K562 (cell line): ENCODE measurements around the gene FGGY. TPM values are rescaled to one million over a fixed set of nuclear protein-coding genes. Genes with fewer than 3 reads are reported as not detected.

Experiments used
- ATAC-seq: fragments of 200-7000 bp; cut with Tn5 transposase; 3 replicates; pipeline ENCODE4 v1.9.1; 2020; ENCODE audit warnings: moderate library complexity
- BruUV-seq: library from RNA; stranded (reverse); fragments of 400-500 nt; replicated peaks from 2 replicates; lab custom pipeline; 2021; lab: Mats Ljungman, UMichigan
- CTCF ChIA-PET: fragments of 300-600 bp; formaldehyde crosslinking; extraction: SDS; loops from one replicate; lab custom pipeline; 2021; ENCODE audit warnings: low intra/inter-chr PET ratio; lab: Yijun Ruan, JAX
- POLR2A ChIA-PET: fragments of 300-600, 350-650 bp; sonication (Branson Sonifier 250); formaldehyde crosslinking; extraction: SDS; loops from one replicate; lab custom pipeline; 2021; ENCODE audit warnings: antibody characterized with exemption, inconsistent platforms; lab: Yijun Ruan, JAX
- DNase-seq, 4 experiments: peaks; one replicate each; pipeline versions ENCODE4 v3.0.0 to v3.0.0-alpha.2; 2011 to 2018; ENCODE audit warnings: low spot score in 3 of 4, mixed read lengths in 3 of 4; ENCODE audit errors: extremely low read depth in 1 of 4
- FAIRE-seq: peaks from 2 replicates; lab custom pipeline; 2011; peaks lifted over from hg19 to GRCh38; lab: Jason Lieb, UNC
- H2AFZ ChIP-seq: 2 replicates; pipeline ENCODE4 v1.6.0; 2011; ENCODE audit warnings: low read depth, low read length, control low read depth, inconsistent platforms
- H3K27ac ChIP-seq: fragments of 200-600 bp; 3 replicates; pipeline ENCODE4 v1.8.0; 2011; ENCODE audit warnings: low read depth, mild to moderate bottlenecking, control low read depth, inconsistent platforms, low read length, moderate library complexity, mixed read lengths; ENCODE audit errors: extremely low read depth
- H3K27me3 ChIP-seq, 2 experiments: fragments of 300-600 bp in 1 of 2; 2 replicates in 1 of 2; 3 replicates in 1 of 2; pipeline versions ENCODE4 v1.6.0 to v1.8.0; 2011; ENCODE audit warnings: inconsistent platforms in 2 of 2, low read length in 2 of 2, mild to moderate bottlenecking in 1 of 2, mixed read lengths in 1 of 2, moderate library complexity in 1 of 2; ENCODE audit not compliant: control insufficient read depth in 2 of 2, insufficient read depth in 2 of 2
- H3K36me3 ChIP-seq: fragments of 300-600 bp; 3 replicates; pipeline ENCODE4 v1.8.0; 2011; ENCODE audit warnings: mild to moderate bottlenecking, low read length, inconsistent platforms; ENCODE audit not compliant: control insufficient read depth, insufficient read depth
- H3K4me1 ChIP-seq, 2 experiments: fragments of 200-600 bp in 1 of 2; replicated peaks in 1 of 2; 2 replicates in 1 of 2; 3 replicates in 1 of 2; pipeline versions ENCODE4 v1.5.1 to v1.8.0; 2011; ENCODE audit warnings: inconsistent platforms in 2 of 2, low read length in 2 of 2, mild to moderate bottlenecking in 1 of 2, mixed read lengths in 1 of 2, moderate library complexity in 1 of 2; ENCODE audit not compliant: control insufficient read depth in 2 of 2, insufficient read depth in 2 of 2
- H3K4me2 ChIP-seq: 2 replicates; pipeline ENCODE4 v1.6.1; 2011; ENCODE audit warnings: low read length, control low read depth, inconsistent platforms, mixed read lengths; ENCODE audit not compliant: insufficient read depth
- H3K4me3 ChIP-seq: fragments of 200-600 bp; sonication (generic), shearing (Covaris generic); 2 replicates; pipeline ENCODE4 v1.5.1; 2016; ENCODE audit warnings: control low read depth, inconsistent platforms
- H3K79me2 ChIP-seq: fragments of 200-600 bp; 3 replicates; pipeline ENCODE4 v1.8.0; 2011; ENCODE audit warnings: low read length, inconsistent platforms; ENCODE audit not compliant: control insufficient read depth, insufficient read depth
- H3K9ac ChIP-seq, 2 experiments: 2 replicates each; pipeline versions ENCODE4 v1.6.0 to v1.6.1; 2011; ENCODE audit warnings: low read depth in 2 of 2, low read length in 2 of 2, control low read depth in 1 of 2, inconsistent platforms in 1 of 2, mild to moderate bottlenecking in 1 of 2, mixed read lengths in 1 of 2; ENCODE audit not compliant: insufficient read depth in 1 of 2
- H3K9me1 ChIP-seq: one replicate; pipeline ENCODE4 v1.6.0; 2011; ENCODE audit warnings: inconsistent platforms, mild to moderate bottlenecking, low read length, moderate library complexity; ENCODE audit not compliant: control insufficient read depth, insufficient read depth
- H3K9me3 ChIP-seq: replicated peaks from 2 replicates; pipeline ENCODE4 v1.5.1; 2011; ENCODE audit warnings: low read depth, low read length, inconsistent platforms; ENCODE audit not compliant: control insufficient read depth, insufficient read depth
- H4K20me1 ChIP-seq: replicated peaks from 2 replicates; pipeline ENCODE4 v1.6.1; 2011; ENCODE audit warnings: low read length, inconsistent platforms, mixed read lengths; ENCODE audit not compliant: control insufficient read depth, insufficient read depth
- ATF7 ChIP-seq: fragments of 450-650 bp; IDR thresholded peaks from 2 replicates; pipeline ENCODE4 v1.7.1; 2014; ENCODE audit warnings: mild to moderate bottlenecking, moderate library complexity
- HES1 ChIP-seq: fragments of 450-650 bp; IDR thresholded peaks from 2 replicates; pipeline ENCODE4 v1.6.1; 2016; ENCODE audit warnings: low read depth, mild to moderate bottlenecking, moderate library complexity
- HOMEZ ChIP-seq: fragments of 250-450 bp; sonication (Bioruptor Pico); IDR thresholded peaks from 2 replicates; pipeline ENCODE4 v1.4.0; 2020; ENCODE audit warnings: mild to moderate bottlenecking, moderate library complexity
- NCOA6 ChIP-seq: fragments of 450-650 bp; IDR thresholded peaks from 2 replicates; pipeline ENCODE4 v1.6.1; 2017; ENCODE audit warnings: mild to moderate bottlenecking
- NR2C2 ChIP-seq, 2 experiments: fragments of 200-800 bp in 1 of 2; sonication (Bioruptor generic) in 1 of 2; sonication (generic) in 1 of 2; formaldehyde crosslinking in 1 of 2; IDR thresholded peaks; 2 replicates each; pipeline versions ENCODE4 v1.6.1 to v1.8.0; 2016 to 2022; ENCODE audit warnings: mild to moderate bottlenecking in 1 of 2, missing compliant biosample characterization in 1 of 2, missing genetic modification characterization in 1 of 2, missing genetic modification reagents in 1 of 2
- ZBTB1 ChIP-seq: sonication (generic); formaldehyde crosslinking; IDR thresholded peaks from 2 replicates; pipeline ENCODE4 v1.8.1; 2023; ENCODE audit warnings: missing genetic modification reagents, low read depth, mild to moderate bottlenecking, borderline replicate concordance
- ZBTB43 ChIP-seq: sonication (generic); formaldehyde crosslinking; IDR thresholded peaks from 2 replicates; pipeline ENCODE4 v1.8.0; 2023; ENCODE audit warnings: mild to moderate bottlenecking, missing genetic modification reagents
- ZNF212 ChIP-seq: fragments of 450-650 bp; formaldehyde crosslinking; IDR thresholded peaks from 2 replicates; pipeline ENCODE4 v1.4.0; 2020; ENCODE audit warnings: mild to moderate bottlenecking
- WGBS: fragments of 100-300 bp; shearing (Covaris generic); methylation state at CpG from one replicate; pipeline ENCODE4 v1.1.6; 2016; ENCODE audit warnings: low coverage, mixed read lengths; ENCODE audit not compliant: insufficient coverage; ENCODE audit errors: missing lambda C conversion rate; 5-methylcytosine and 5-hydroxymethylcytosine counted together
- in situ Hi-C: fragments of 300-500 bp; cut with MboI; formaldehyde crosslinking; loops from 4 replicates; pipeline ENCODE4 v1.15.0; 2018; ENCODE audit warnings: inconsistent platforms, mixed read lengths
- intact Hi-C: fragments of 100-400 bp; cut with micrococcal nuclease; formaldehyde crosslinking; loops from 2 replicates; pipeline ENCODE4 v1.14.2; 2022
- polyA plus RNA-seq, 8 experiments: library from polyadenylated mRNA; depleted of rRNA in 4 of 8; stranded (reverse) in 5 of 8; unstranded in 3 of 8; fragments of >200 nt; fragmentation: Nextera tagmentation in 2 of 8; fragmentation: Illumina TruSeq in 1 of 8; extraction: Ambion mirVana in 2 of 8; extraction: Trizol in 1 of 8; gene quantifications; 2 replicates each; pipeline versions ENCODE4 v1.2.1 to v1.2.3, GENCODE V29; 2011 to 2014; ENCODE audit warnings: inconsistent platforms in 1 of 8, missing spikeins in 1 of 8
- total RNA-seq, 7 experiments: library from RNA; depleted of rRNA in 6 of 7; stranded (reverse); fragments of >200 nt in 6 of 7; fragmentation: Illumina TruSeq in 2 of 7; extraction: Trizol in 2 of 7; gene quantifications; 2 replicates each; pipeline versions ENCODE4 v1.2.1 to v1.2.3, GENCODE V29; 2011 to 2021; ENCODE audit warnings: low replicate concordance in 1 of 7
- TF ChIP-seq, protein P1 (sequence below): sonication (generic); formaldehyde crosslinking; IDR thresholded peaks from 2 replicates; pipeline ENCODE4 v1.8.0; 2023; ENCODE audit warnings: missing genetic modification reagents, mild to moderate bottlenecking, borderline replicate concordance
- TF ChIP-seq, protein P2 (sequence below): fragments of 450-650 bp; IDR thresholded peaks from 2 replicates; pipeline ENCODE4 v1.6.1; 2016; ENCODE audit warnings: mild to moderate bottlenecking

The FGGY gene
- total and polyA plus RNA-seq, 9 of the 15 experiments (the other 6 are each of a cell fraction or from before 2014, with no cell fraction given) = 9.7 to 19.2 (median 12.6) TPM

GRCh38 chr1:59695252-59695651 is 398.4 kb downstream of the FGGY start:
- DNase-seq = no peak
- Histone ChIP-seq H3K27me3 (no peaks in the 10 kb centered on the region), H3K4me1 (no peaks in the 10 kb centered on the region), H3K9ac (no peak overlapping the region), H3K9me3 (no peaks in the 10 kb centered on the region), H3K79me2 (no peaks in the 10 kb centered on the region), H4K20me1 (no peaks in the 10 kb centered on the region), H3K36me3 (no peaks in the 10 kb centered on the region), H3K27ac (no peak overlapping the region), H3K4me3 (no peak overlapping the region), H3K9me1 (no peaks in the 10 kb centered on the region), H2AFZ (no peak overlapping the region), H3K4me2 (no peak overlapping the region)
- no peak for ATAC-seq
- 3% methylated on average over 5 of the region's 5 CpGs for WGBS
- BruUV-seq = no TSS peak
- intact Hi-C loops = loop anchor here (5.0 to 10.0 kb wide), 3 partner anchors 400 to 913 kb away; partner anchors contain the start of genes FGGY and JUN
- CTCF ChIA-PET = no interaction called here
- POLR2A ChIA-PET = no interaction called here
- in situ Hi-C loops = no loop called here
- FAIRE-seq = no peak
- TF ChIP-seq HES1 (no peak), ATF7 (no peak), ZNF212 (CRISPR knock-in tag) (no peak), ZBTB1 (no peak), ZBTB43 (CRISPR knock-in tag) (no peak), NR2C2 (CRISPR knock-in tag; IDR thresholded peaks at IDR 0.05) (no peak), NR2C2 (tag; IDR thresholded peaks at IDR 0.05) (no peak), HOMEZ (CRISPR knock-in tag) (no peak), NCOA6 (no peak)
- TF ChIP-seq, protein P1, sequence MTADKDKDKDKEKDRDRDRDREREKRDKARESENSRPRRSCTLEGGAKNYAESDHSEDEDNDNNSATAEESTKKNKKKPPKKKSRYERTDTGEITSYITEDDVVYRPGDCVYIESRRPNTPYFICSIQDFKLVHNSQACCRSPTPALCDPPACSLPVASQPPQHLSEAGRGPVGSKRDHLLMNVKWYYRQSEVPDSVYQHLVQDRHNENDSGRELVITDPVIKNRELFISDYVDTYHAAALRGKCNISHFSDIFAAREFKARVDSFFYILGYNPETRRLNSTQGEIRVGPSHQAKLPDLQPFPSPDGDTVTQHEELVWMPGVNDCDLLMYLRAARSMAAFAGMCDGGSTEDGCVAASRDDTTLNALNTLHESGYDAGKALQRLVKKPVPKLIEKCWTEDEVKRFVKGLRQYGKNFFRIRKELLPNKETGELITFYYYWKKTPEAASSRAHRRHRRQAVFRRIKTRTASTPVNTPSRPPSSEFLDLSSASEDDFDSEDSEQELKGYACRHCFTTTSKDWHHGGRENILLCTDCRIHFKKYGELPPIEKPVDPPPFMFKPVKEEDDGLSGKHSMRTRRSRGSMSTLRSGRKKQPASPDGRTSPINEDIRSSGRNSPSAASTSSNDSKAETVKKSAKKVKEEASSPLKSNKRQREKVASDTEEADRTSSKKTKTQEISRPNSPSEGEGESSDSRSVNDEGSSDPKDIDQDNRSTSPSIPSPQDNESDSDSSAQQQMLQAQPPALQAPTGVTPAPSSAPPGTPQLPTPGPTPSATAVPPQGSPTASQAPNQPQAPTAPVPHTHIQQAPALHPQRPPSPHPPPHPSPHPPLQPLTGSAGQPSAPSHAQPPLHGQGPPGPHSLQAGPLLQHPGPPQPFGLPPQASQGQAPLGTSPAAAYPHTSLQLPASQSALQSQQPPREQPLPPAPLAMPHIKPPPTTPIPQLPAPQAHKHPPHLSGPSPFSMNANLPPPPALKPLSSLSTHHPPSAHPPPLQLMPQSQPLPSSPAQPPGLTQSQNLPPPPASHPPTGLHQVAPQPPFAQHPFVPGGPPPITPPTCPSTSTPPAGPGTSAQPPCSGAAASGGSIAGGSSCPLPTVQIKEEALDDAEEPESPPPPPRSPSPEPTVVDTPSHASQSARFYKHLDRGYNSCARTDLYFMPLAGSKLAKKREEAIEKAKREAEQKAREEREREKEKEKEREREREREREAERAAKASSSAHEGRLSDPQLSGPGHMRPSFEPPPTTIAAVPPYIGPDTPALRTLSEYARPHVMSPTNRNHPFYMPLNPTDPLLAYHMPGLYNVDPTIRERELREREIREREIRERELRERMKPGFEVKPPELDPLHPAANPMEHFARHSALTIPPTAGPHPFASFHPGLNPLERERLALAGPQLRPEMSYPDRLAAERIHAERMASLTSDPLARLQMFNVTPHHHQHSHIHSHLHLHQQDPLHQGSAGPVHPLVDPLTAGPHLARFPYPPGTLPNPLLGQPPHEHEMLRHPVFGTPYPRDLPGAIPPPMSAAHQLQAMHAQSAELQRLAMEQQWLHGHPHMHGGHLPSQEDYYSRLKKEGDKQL = no peak
- TF ChIP-seq, protein P2, sequence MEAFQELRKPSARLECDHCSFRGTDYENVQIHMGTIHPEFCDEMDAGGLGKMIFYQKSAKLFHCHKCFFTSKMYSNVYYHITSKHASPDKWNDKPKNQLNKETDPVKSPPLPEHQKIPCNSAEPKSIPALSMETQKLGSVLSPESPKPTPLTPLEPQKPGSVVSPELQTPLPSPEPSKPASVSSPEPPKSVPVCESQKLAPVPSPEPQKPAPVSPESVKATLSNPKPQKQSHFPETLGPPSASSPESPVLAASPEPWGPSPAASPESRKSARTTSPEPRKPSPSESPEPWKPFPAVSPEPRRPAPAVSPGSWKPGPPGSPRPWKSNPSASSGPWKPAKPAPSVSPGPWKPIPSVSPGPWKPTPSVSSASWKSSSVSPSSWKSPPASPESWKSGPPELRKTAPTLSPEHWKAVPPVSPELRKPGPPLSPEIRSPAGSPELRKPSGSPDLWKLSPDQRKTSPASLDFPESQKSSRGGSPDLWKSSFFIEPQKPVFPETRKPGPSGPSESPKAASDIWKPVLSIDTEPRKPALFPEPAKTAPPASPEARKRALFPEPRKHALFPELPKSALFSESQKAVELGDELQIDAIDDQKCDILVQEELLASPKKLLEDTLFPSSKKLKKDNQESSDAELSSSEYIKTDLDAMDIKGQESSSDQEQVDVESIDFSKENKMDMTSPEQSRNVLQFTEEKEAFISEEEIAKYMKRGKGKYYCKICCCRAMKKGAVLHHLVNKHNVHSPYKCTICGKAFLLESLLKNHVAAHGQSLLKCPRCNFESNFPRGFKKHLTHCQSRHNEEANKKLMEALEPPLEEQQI = no peak
